ENCODE measurements around the gene SERTAD3. TPM values are rescaled to one million over a fixed set of nuclear protein-coding genes. Genes with fewer than 3 reads are reported as not detected.
"Not testable (repeated sequence)": the region's sequence is repeated elsewhere in the genome, so short reads cannot be mapped to it uniquely, and the experiment has no call there.

The SERTAD3 gene
- total RNA-seq, 1 donor from 2014 or later, result 30.7 TPM

GRCh38 chr19:40413291-40413845 lies 30.8 kb downstream of the SERTAD3 start, which contains the start of gene PRX:
TSS of gene PRX (minus strand) at chr19:40413378. CDS start at chr19:40407932, 5,446 bp downstream.
- no peak for DNase-seq
- peak in 1 of 2 donors; percentile 20 for ATAC-seq
- Histone ChIP-seq H3K4me3 (peak within 1 kb of the TSS; percentile 50), H3K9me3 (no peaks in the 10 kb centered on the region), H3K27ac (peak within 1 kb of the TSS; percentile 77), H3K27me3 (ENCODE audit: low read depth) (no peaks in the 10 kb centered on the region), H3K36me3 (no peaks in the 10 kb centered on the region), H3K4me1 (peaks cover 43% of the 10 kb centered on the region)
- TF ChIP-seq CTCF (IDR thresholded peaks at IDR 0.05), result no peak
- intact Hi-C loops (cut with DNase I), result no loop called here

DNA sequence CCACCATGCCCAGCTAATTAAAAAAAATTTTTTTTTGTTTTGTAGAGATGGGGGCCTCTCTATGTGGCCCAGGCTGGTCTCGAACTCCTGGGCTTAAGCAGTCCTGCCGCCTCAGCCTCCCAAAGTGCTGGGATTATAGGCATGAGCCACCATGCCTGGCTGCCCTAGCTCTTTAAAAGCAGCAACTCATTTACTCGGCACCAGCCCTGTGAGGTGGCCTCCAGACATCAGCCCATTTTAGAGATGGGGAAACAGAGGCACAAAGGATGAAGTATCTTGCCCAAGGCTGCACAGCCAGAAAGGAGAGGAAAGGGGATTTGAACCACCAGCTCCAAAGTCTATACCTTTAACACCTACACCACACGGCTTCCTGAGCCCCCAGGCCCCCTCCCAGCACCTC lies 31.3 kb downstream of the SERTAD3 start:
- Histone ChIP-seq H3K27ac (peak overlapping the region; percentile 77), H3K9me3 (no peaks in the 10 kb centered on the region), H3K27me3 (ENCODE audit: low read depth) (no peaks in the 10 kb centered on the region), H3K36me3 (no peaks in the 10 kb centered on the region), H3K4me3 (peak overlapping the region; percentile 50), H3K4me1 (peaks cover 46% of the 10 kb centered on the region)
- no peak for TF ChIP-seq CTCF (IDR thresholded peaks at IDR 0.05)
- no peak for DNase-seq
- intact Hi-C loops (cut with DNase I), result no loop called here
- ATAC-seq, result no peak

GRCh38 chr19:40411958-40412499 lies 32.1 kb downstream of the SERTAD3 start:
- intact Hi-C loops (cut with DNase I), result no loop called here
- H3K27me3 ChIP-seq (ENCODE audit: low read depth), result no peaks in the 10 kb centered on the region
- peaks cover 43% of the 10 kb centered on the region for H3K4me1 ChIP-seq
- ATAC-seq, result no peak
- H3K4me3 ChIP-seq, result peak overlapping the region; percentile 50
- H3K36me3 ChIP-seq, result no peaks in the 10 kb centered on the region
- peak overlapping the region; percentile 77 for H3K27ac ChIP-seq
- H3K9me3 ChIP-seq, result no peaks in the 10 kb centered on the region
- no peak for DNase-seq
- no peak for TF ChIP-seq CTCF (IDR thresholded peaks at IDR 0.05)

GRCh38 chr19:40411125-40411842 lies 32.9 kb downstream of the SERTAD3 start:
- no peaks in the 10 kb centered on the region for H3K9me3 ChIP-seq
- no peaks in the 10 kb centered on the region for H3K27me3 ChIP-seq (ENCODE audit: low read depth)
- no peak for DNase-seq
- H3K27ac ChIP-seq, result peak overlapping the region; percentile 77
- H3K4me3 ChIP-seq, result peak overlapping the region; percentile 50
- H3K4me1 ChIP-seq, result peaks cover 37% of the 10 kb centered on the region
- intact Hi-C loops (cut with DNase I), result no loop called here
- H3K36me3 ChIP-seq, result no peaks in the 10 kb centered on the region
- ATAC-seq, result peak; percentile 48 to 54
- no peak for TF ChIP-seq CTCF (IDR thresholded peaks at IDR 0.05)

DNA sequence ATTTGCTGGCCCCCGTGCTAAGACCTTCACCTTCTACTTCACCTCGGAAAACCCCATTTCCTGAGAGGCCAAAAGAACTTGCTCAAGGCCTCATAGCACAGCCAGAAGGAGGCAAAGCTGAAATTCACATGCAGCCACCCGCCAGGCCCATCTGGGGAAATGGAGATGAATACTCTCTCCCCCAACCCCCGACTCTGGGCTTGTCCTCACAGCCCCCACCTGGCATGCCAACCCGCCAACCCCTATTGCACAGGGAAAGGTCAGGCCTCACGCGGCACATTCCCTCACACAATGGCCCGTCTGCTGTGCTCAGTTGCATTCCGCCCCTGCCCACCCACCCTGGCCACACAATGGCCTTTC lies 34.1 kb downstream of the SERTAD3 start:
- Histone ChIP-seq H3K4me3 (peak overlapping the region; percentile 50), H3K36me3 (no peaks in the 10 kb centered on the region), H3K27me3 (ENCODE audit: low read depth) (no peaks in the 10 kb centered on the region), H3K4me1 (peaks cover 26% of the 10 kb centered on the region), H3K9me3 (no peaks in the 10 kb centered on the region), H3K27ac (peak overlapping the region; percentile 77)
- DNase-seq, result no peak
- no peak for ATAC-seq
- TF ChIP-seq CTCF (IDR thresholded peaks at IDR 0.05), result no peak
- intact Hi-C loops (cut with DNase I), result no loop called here

- H3K9me3 ChIP-seq; H3K27ac ChIP-seq; H3K27me3 ChIP-seq (ENCODE audit: low read depth); DNase-seq; H3K4me3 ChIP-seq; H3K36me3 ChIP-seq; intact Hi-C loops (cut with DNase I); ATAC-seq: not testable (repeated sequence)
- H3K4me1 ChIP-seq, result peaks cover 33% of the 10 kb centered on the region
Measured at GRCh38 chr19:40408598-40408925, 35.6 kb downstream of the SERTAD3 start.

All from lower lobe of right lung (tissue), 2 donors.